Suprapubic skin (tissue), 4 donors: ENCODE results near the gene PLAC9. TPM values are rescaled to one million over a fixed set of nuclear protein-coding genes. Genes with fewer than 3 reads are reported as not detected.

Source experiments
- DNase-seq, 2 donors: peaks; one replicate each; pipeline ENCODE4 v3.0.0-alpha.2; 2019; ENCODE audit warnings: low spot score in 2 of 2
- H3K27ac ChIP-seq: fragments of 200-600 bp; sonication (generic); one replicate; pipeline ENCODE4 v1.5.1; 2019
- H3K27me3 ChIP-seq: fragments of 200-600 bp; sonication (generic); one replicate; pipeline ENCODE4 v1.5.1; 2019
- H3K36me3 ChIP-seq: fragments of 200-600 bp; sonication (generic); one replicate; pipeline ENCODE4 v1.5.1; 2019
- H3K4me1 ChIP-seq: fragments of 200-600 bp; sonication (generic); one replicate; pipeline ENCODE4 v1.5.1; 2019
- H3K4me3 ChIP-seq: fragments of 200-600 bp; sonication (generic); one replicate; pipeline ENCODE4 v1.5.1; 2019; ENCODE audit warnings: mild to moderate bottlenecking
- H3K9me3 ChIP-seq: fragments of 200-600 bp; sonication (generic); one replicate; pipeline ENCODE4 v1.5.1; 2019
- CTCF ChIP-seq, 2 donors: fragments of 200-600 bp in 1 of 2; fragments of 450-650 bp in 1 of 2; sonication (generic) in 1 of 2; IDR thresholded peaks; one replicate each; pipeline ENCODE4 v1.5.1; 2016 to 2019; ENCODE audit warnings: antibody characterized with exemption in 2 of 2, mild to moderate bottlenecking in 1 of 2, moderate library complexity in 1 of 2
- EP300 ChIP-seq: sonication (generic); formaldehyde crosslinking; IDR thresholded peaks from one replicate; pipeline ENCODE4 v1.6.1; 2017; ENCODE audit warnings: antibody characterized with exemption
- POLR2A ChIP-seq, 2 donors: fragments of 450-650 bp; IDR thresholded peaks; one replicate each; pipeline ENCODE4 v1.6.1; 2017; ENCODE audit warnings: antibody characterized with exemption in 2 of 2, mild to moderate bottlenecking in 2 of 2, moderate library complexity in 2 of 2
- POLR2AphosphoS5 ChIP-seq, 3 donors: sonication (generic); formaldehyde crosslinking; IDR thresholded peaks; one replicate each; pipeline ENCODE4 v1.6.1; 2017; ENCODE audit warnings: antibody characterized with exemption in 3 of 3
- WGBS: methylation state at CpG from one replicate; pipeline ENCODE4 v1.1.5; 2018; 5-methylcytosine and 5-hydroxymethylcytosine counted together
- total RNA-seq, 4 donors: library from RNA; depleted of rRNA; stranded (reverse); fragments of >200 nt; gene quantifications; one replicate each; pipeline ENCODE4 v1.1.0, GENCODE V29; 2016

The PLAC9 gene
- total RNA-seq, 4 donors from 2014 or later = 5.6 to 18.5 (median 9.2) TPM

GRCh38 chr10:80104066-80104926, 28.2 kb upstream of the PLAC9 start:
- Histone ChIP-seq H3K27ac (peak overlapping the region; percentile 65), H3K36me3 (no peaks in the 10 kb centered on the region), H3K4me3 (no peak overlapping the region), H3K9me3 (peaks cover 10% of the 10 kb centered on the region), H3K4me1 (peaks cover 21% of the 10 kb centered on the region), H3K27me3 (no peaks in the 10 kb centered on the region)
- peak in 1 of 2 donors; percentile 75 for DNase-seq
- 35% methylated on average over 10 of the region's 10 CpGs for WGBS
- peak in 2 of 3 donors; percentile 2 to 42 for TF ChIP-seq POLR2AphosphoS5 (IDR thresholded peaks at IDR 0.05)
- TF ChIP-seq EP300 = no peak
- peak in 1 of 2 donors; percentile 14 for TF ChIP-seq POLR2A (IDR thresholded peaks at IDR 0.05)

- H3K9me3 ChIP-seq = peaks cover 10% of the 10 kb centered on the region
- 94% methylated on average over 8 of the region's 8 CpGs for WGBS
- no peak overlapping the region for H3K4me3 ChIP-seq
- H3K36me3 ChIP-seq = no peaks in the 10 kb centered on the region
- no peaks in the 10 kb centered on the region for H3K27me3 ChIP-seq
- no peak for TF ChIP-seq EP300
- TF ChIP-seq POLR2AphosphoS5 (IDR thresholded peaks at IDR 0.05) = no peak
- no peak for TF ChIP-seq CTCF (IDR thresholded peaks at IDR 0.05)
- no peak for TF ChIP-seq POLR2A (IDR thresholded peaks at IDR 0.05)
- peaks cover 13% of the 10 kb centered on the region for H3K4me1 ChIP-seq
- H3K27ac ChIP-seq = no peak overlapping the region
- DNase-seq = no peak
Observed at GRCh38 chr10:80108576-80109239, 23.8 kb upstream of the PLAC9 start.

- H3K9me3 ChIP-seq = peaks cover 10% of the 10 kb centered on the region
- no peak overlapping the region for H3K4me3 ChIP-seq
- DNase-seq = no peak
- no peaks in the 10 kb centered on the region for H3K36me3 ChIP-seq
- no peaks in the 10 kb centered on the region for H3K27me3 ChIP-seq
- H3K4me1 ChIP-seq = no peaks in the 10 kb centered on the region
- TF ChIP-seq EP300 = no peak
- TF ChIP-seq CTCF (IDR thresholded peaks at IDR 0.05) = no peak
- no peak for TF ChIP-seq POLR2AphosphoS5 (IDR thresholded peaks at IDR 0.05)
- TF ChIP-seq POLR2A (IDR thresholded peaks at IDR 0.05) = no peak
- no peak overlapping the region for H3K27ac ChIP-seq
- 86% methylated on average over 1 of the region's 1 CpG for WGBS
Observed at GRCh38 chr10:80110986-80111385, 21.5 kb upstream of the PLAC9 start.

GRCh38 chr10:80118669-80119068, 13.9 kb upstream of the PLAC9 start:
- DNase-seq = no peak
- no peaks in the 10 kb centered on the region for H3K27me3 ChIP-seq
- 89% methylated on average over 4 of the region's 4 CpGs for WGBS
- H3K4me3 ChIP-seq = no peak overlapping the region
- no peaks in the 10 kb centered on the region for H3K36me3 ChIP-seq
- H3K4me1 ChIP-seq = no peaks in the 10 kb centered on the region
- no peak overlapping the region for H3K27ac ChIP-seq
- no peaks in the 10 kb centered on the region for H3K9me3 ChIP-seq
- TF ChIP-seq EP300 (no peak), CTCF (IDR thresholded peaks at IDR 0.05) (no peak), POLR2A (IDR thresholded peaks at IDR 0.05) (no peak), POLR2AphosphoS5 (IDR thresholded peaks at IDR 0.05) (no peak)

GRCh38 chr10:80122110-80122710, 10.3 kb upstream of the PLAC9 start:
- no peak overlapping the region for H3K27ac ChIP-seq
- no peak for DNase-seq
- H3K4me3 ChIP-seq = no peak overlapping the region
- no peaks in the 10 kb centered on the region for H3K4me1 ChIP-seq
- no peaks in the 10 kb centered on the region for H3K27me3 ChIP-seq
- H3K9me3 ChIP-seq = no peaks in the 10 kb centered on the region
- TF ChIP-seq EP300 (no peak), POLR2A (IDR thresholded peaks at IDR 0.05) (no peak), POLR2AphosphoS5 (IDR thresholded peaks at IDR 0.05) (no peak), CTCF (IDR thresholded peaks at IDR 0.05) (no peak)
- no peaks in the 10 kb centered on the region for H3K36me3 ChIP-seq
